ENCODE data around the gene SLC35G1.

SLC35G1 gene

GRCh38 chr10:93879273-93879672, 14.5 kb upstream of the SLC35G1 start:
- no peak for DNase-seq

GRCh38 chr10:93894516-93895378, 969 bp downstream of the SLC35G1 start:
- DNase-seq: no peak

- DNase-seq: no peak
Observed at GRCh38 chr10:93897070-93897780, 3.4 kb downstream of the SLC35G1 start.

- no peak for DNase-seq
Observed at GRCh38 chr10:93899109-93899508, 5.3 kb downstream of the SLC35G1 start.

GRCh38 chr10:93903051-93903450, 9.3 kb downstream of the SLC35G1 start:
- DNase-seq: no peak

- no peak for DNase-seq
Observed at GRCh38 chr10:93904901-93905300, 11.1 kb downstream of the SLC35G1 start.

- no peak for DNase-seq
Observed at GRCh38 chr10:93907059-93907458, 13.3 kb downstream of the SLC35G1 start.

- no peak for DNase-seq
Observed at GRCh38 chr10:93911866-93912265, 18.1 kb downstream of the SLC35G1 start.

- no peak for DNase-seq
Observed at GRCh38 chr10:93912444-93912843, 18.7 kb downstream of the SLC35G1 start.

- DNase-seq: no peak
Observed at GRCh38 chr10:93913706-93914105, 19.9 kb downstream of the SLC35G1 start.

GRCh38 chr10:93915598-93915997, 21.8 kb downstream of the SLC35G1 start:
- DNase-seq: no peak

- no peak for DNase-seq
Observed at GRCh38 chr10:93916257-93917063, 22.7 kb downstream of the SLC35G1 start.

- DNase-seq: no peak
Observed at GRCh38 chr10:93917064-93917391, 23.2 kb downstream of the SLC35G1 start.

- no peak for DNase-seq
Observed at GRCh38 chr10:93917821-93918220, 24.0 kb downstream of the SLC35G1 start.

- DNase-seq: no peak
Observed at GRCh38 chr10:93921338-93921737, 27.6 kb downstream of the SLC35G1 start.

- no peak for DNase-seq
Observed at GRCh38 chr10:93926613-93927012, 32.8 kb downstream of the SLC35G1 start.

GRCh38 chr10:93938140-93938539, 44.4 kb downstream of the SLC35G1 start:
- no peak for DNase-seq

- DNase-seq: no peak
Observed at GRCh38 chr10:93940881-93941280, 47.1 kb downstream of the SLC35G1 start.

GRCh38 chr10:93941606-93942005, 47.8 kb downstream of the SLC35G1 start:
- no peak for DNase-seq

GRCh38 chr10:93945819-93946218, 52.0 kb downstream of the SLC35G1 start:
- no peak for DNase-seq

- no peak for DNase-seq
Observed at GRCh38 chr10:93947055-93947454, 53.3 kb downstream of the SLC35G1 start.

- DNase-seq: no peak
Observed at GRCh38 chr10:93947524-93947923, 53.7 kb downstream of the SLC35G1 start.

GRCh38 chr10:93951905-93952304, 58.1 kb downstream of the SLC35G1 start:
- DNase-seq: no peak

Data from NCI-H1436 treated with DMSO at 0.1 percent for 48 hours (cell line).